ENCODE measurements around the gene RIN3.

RIN3 gene, protein sequence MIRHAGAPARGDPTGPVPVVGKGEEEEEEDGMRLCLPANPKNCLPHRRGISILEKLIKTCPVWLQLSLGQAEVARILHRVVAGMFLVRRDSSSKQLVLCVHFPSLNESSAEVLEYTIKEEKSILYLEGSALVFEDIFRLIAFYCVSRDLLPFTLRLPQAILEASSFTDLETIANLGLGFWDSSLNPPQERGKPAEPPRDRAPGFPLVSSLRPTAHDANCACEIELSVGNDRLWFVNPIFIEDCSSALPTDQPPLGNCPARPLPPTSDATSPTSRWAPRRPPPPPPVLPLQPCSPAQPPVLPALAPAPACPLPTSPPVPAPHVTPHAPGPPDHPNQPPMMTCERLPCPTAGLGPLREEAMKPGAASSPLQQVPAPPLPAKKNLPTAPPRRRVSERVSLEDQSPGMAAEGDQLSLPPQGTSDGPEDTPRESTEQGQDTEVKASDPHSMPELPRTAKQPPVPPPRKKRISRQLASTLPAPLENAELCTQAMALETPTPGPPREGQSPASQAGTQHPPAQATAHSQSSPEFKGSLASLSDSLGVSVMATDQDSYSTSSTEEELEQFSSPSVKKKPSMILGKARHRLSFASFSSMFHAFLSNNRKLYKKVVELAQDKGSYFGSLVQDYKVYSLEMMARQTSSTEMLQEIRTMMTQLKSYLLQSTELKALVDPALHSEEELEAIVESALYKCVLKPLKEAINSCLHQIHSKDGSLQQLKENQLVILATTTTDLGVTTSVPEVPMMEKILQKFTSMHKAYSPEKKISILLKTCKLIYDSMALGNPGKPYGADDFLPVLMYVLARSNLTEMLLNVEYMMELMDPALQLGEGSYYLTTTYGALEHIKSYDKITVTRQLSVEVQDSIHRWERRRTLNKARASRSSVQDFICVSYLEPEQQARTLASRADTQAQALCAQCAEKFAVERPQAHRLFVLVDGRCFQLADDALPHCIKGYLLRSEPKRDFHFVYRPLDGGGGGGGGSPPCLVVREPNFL

GRCh38 chr14:92513204-92513965 is at the start of gene RIN3:
Gene RIN3, plus strand, starts transcription at chr14:92513781. Its CDS starts 152 bp downstream, at chr14:92513933.
- peak in 5 of 42 donors; percentile 20 to 41 (median 32) for DNase-seq
- intact Hi-C loops (cut with DNase I) = no loop called here

GRCh38 chr14:92464156-92464555 is 49.4 kb upstream of the RIN3 start:
- intact Hi-C loops (cut with DNase I) = no loop called here
- no peak for DNase-seq

GRCh38 chr14:92464716-92465115 is 48.9 kb upstream of the RIN3 start:
- intact Hi-C loops (cut with DNase I) = no loop called here
- DNase-seq = peak in 1 of 42 donors; percentile 4

- intact Hi-C loops (cut with DNase I) = no loop called here
- no peak for DNase-seq
Observed at GRCh38 chr14:92465353-92466055, 48.1 kb upstream of the RIN3 start.

DNA sequence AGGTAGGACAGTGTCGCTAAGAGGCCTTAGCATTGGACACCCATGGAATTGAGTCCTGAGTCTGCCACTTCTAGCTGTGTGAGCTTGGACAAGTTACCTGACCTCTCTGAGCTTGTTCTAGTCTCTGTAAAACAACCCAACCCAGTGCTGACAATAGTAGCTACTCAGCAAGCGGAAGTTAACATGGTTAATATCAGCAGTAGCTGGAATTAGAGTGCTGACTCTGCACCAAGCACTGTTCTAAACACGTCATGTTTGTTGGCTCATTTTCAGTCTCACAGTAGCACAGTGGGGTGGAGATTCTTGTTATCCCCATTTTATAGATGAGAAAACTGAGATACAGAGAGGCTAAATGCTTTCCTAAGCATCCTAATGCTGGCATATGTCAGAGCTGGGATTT is 47.5 kb upstream of the RIN3 start:
- DNase-seq = peak in 1 of 42 donors; percentile 6
- intact Hi-C loops (cut with DNase I) = no loop called here

DNA sequence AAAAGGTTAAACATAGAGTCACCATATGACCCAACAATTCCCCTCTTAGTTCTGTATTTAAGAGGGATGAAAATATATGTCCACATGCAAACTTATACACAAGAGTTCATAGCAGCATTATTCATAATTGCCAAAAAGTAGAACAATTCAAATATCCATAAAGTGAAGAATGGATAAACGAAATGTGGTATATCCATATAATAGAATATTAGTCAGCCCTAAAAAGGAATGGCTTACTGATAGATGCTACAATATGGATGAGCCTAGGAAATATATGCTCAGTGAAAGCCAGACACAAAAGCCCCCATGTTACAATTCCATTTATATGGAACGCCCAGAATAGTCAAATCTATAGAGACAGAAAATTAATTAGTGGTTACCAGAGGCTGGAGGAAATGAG is 44.1 kb upstream of the RIN3 start:
- intact Hi-C loops (cut with DNase I) = no loop called here
- no peak for DNase-seq

- no peak for DNase-seq
- intact Hi-C loops (cut with DNase I) = no loop called here
Observed at GRCh38 chr14:92470215-92470614, 43.4 kb upstream of the RIN3 start.

GRCh38 chr14:92470811-92471210 is 42.8 kb upstream of the RIN3 start:
- no peak for DNase-seq
- intact Hi-C loops (cut with DNase I) = no loop called here

DNA sequence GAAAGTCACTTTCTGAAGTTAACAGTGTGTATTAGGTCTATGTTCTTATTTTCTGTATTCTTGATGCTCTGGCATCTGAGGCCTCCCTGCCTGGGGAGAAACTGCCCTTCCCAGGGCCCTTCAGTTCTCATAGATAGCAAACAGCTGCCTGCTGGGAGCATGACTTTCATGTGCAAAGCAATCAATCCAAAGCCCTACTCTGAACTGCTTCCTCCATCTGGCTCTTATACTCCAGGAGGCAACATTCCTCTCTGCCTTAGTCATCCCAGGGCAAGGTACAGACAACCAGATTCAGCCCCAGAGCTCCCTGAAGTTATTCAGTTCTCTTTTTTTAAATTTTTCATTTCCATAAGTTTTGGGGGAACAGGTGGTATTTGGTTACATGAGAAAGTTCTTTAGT is 41.7 kb upstream of the RIN3 start:
- no peak for DNase-seq
- intact Hi-C loops (cut with DNase I) = no loop called here

DNA sequence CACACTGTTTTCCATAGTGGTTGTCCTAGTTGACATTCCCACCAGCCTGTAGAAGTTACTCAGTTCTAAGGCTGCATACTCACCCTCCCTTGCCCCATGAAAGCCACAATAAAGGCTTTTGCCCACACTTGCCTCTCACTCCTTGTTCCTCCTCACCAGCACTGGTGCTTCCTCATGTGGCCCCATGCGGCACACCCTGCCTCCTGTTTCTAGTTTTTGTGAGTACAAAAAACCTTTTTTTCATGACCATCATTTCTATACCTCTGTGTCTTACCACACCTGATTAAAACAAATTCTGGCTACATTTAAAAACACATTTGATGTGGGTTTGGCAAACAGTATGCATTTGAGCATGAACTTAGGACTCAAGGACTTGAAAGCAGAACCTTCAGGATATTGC is 40.7 kb upstream of the RIN3 start:
- peak in 1 of 42 donors; percentile 35 for DNase-seq
- intact Hi-C loops (cut with DNase I) = no loop called here

GRCh38 chr14:92473261-92473968 is 40.2 kb upstream of the RIN3 start:
- intact Hi-C loops (cut with DNase I) = no loop called here
- DNase-seq = peak in 1 of 42 donors; percentile 26

GRCh38 chr14:92473969-92474535 is 39.5 kb upstream of the RIN3 start:
- intact Hi-C loops (cut with DNase I) = no loop called here
- DNase-seq = peak in 1 of 42 donors; percentile 26

- intact Hi-C loops (cut with DNase I) = no loop called here
- DNase-seq = no peak
Observed at GRCh38 chr14:92475037-92475436, 38.5 kb upstream of the RIN3 start.

GRCh38 chr14:92475451-92476187 is 38.0 kb upstream of the RIN3 start:
- peak in 3 of 42 donors; percentile 35 to 54 (median 41) for DNase-seq
- intact Hi-C loops (cut with DNase I) = no loop called here

DNA sequence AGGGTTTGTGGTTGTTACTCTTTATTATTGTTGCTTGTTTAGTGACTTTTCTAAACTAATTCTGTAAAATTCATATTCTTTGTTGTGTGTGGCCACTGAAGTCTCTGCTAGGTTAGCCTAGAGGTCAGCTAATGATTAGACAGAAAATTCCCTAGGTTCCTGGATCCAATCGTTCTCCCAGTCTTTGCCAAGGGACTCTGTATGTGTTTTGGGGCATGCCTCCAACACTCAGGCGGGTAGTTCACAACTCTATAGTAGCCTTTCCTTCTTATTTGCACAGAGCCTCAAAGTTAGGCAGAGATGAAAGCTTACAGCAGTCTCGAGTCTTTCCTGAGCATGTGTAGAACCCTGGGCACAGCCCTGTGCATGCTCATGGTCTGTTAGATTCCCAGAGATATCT is 32.7 kb upstream of the RIN3 start:
- intact Hi-C loops (cut with DNase I) = no loop called here
- DNase-seq = no peak

DNA sequence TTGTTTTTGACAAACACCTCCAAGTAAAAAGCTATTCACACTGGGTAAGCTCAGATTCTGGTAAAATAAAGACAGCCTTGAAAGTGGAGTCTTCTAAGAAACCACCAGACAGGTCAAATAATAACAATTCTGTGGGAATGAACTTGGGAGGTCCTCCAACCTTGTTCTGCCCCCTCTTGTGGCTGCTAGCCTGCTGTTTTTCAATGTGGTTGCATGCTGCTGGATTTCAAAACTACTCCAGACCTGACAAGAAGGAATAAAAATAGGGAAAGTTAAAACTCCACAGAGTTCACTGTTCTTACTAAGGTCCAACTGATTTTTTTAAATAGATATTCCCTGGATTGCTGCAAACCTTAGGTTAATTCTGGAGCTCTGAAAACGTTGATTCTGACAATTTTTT is 32.2 kb upstream of the RIN3 start:
- intact Hi-C loops (cut with DNase I) = no loop called here
- no peak for DNase-seq
